Smooth muscle cell of the umbilical artery (primary cell): Measurements from ENCODE around the gene OR2A2. TPM values are rescaled to one million over a fixed set of nuclear protein-coding genes. Genes with fewer than 3 reads are reported as not detected.

Experiments used
- total RNA-seq: library from RNA; depleted of rRNA; stranded (reverse); fragments of >200 nt; gene quantifications from 2 replicates; pipeline ENCODE4 v1.2.3, GENCODE V29; 2014

OR2A2 gene, protein sequence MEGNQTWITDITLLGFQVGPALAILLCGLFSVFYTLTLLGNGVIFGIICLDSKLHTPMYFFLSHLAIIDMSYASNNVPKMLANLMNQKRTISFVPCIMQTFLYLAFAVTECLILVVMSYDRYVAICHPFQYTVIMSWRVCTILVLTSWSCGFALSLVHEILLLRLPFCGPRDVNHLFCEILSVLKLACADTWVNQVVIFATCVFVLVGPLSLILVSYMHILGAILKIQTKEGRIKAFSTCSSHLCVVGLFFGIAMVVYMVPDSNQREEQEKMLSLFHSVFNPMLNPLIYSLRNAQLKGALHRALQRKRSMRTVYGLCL
- not detected in 2 replicates for total RNA-seq

DNA sequence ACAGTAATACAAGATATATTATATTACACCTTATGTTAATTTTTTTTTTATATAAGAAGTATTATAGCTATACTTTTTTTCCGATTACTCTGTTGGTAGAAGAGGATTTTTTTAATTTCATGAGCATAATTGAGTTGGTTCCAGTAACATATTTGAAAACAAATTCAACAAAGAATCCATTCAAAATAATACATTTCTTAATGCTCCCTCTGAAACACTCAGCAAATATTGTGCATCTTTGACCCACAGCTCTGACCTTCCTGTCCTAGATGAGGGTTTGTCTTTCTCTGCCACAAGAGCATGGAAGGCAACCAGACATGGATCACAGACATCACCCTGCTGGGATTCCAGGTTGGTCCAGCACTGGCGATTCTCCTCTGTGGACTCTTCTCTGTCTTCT, at the start of gene OR2A2:
TSS of gene OR2A2 (plus strand) at position 301 of the 400 bp plus-strand sequence. CDS start at position 301, 0 bp downstream.

DNA sequence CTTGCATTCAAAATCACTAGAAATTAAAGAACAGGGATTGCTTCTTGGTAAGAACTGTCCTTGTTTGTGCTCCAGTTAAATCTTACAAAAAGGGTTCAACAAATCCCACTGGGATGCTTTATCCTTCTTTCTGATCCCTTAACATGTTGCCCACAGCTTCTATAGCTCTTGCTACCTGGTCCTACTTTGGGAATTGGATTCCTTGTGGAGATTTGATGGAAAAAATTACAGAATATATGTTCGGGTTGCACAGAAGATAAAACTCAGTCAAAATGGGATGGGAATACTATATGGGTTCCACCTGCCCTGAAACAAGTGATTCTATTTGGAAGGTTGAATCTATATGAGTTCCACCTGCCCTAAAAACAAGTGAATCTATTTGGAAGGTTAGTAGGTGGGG, 39.9 kb upstream of the OR2A2 start, which contains the start of gene OR2A25:
TSS of gene OR2A25 (plus strand) at position 301 of the 400 bp plus-strand sequence. CDS start 4,409 bp downstream, outside the sequence.

DNA sequence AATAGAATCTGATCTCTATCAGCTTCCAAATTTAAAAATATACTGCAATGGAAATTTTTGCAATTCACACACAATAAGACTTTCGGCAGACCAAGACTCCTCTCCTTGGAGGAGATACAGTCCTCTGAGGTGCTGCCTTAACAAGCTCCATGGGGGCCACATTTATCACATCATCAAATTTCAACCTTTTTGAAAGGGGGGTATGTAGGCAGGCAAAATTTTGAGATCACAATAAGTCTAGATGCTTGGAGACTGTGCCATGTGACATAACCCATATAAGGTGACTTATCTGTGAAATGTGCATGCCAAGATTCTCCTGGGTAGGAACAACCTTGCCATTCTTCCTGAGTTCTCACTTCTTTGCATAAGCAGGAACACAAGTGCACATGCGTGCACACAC, 23.4 kb upstream of the OR2A2 start, which contains the start of gene OR2A12:
TSS of gene OR2A12 (plus strand) at position 301 of the 400 bp plus-strand sequence. CDS start 8,830 bp downstream, outside the sequence.

DNA sequence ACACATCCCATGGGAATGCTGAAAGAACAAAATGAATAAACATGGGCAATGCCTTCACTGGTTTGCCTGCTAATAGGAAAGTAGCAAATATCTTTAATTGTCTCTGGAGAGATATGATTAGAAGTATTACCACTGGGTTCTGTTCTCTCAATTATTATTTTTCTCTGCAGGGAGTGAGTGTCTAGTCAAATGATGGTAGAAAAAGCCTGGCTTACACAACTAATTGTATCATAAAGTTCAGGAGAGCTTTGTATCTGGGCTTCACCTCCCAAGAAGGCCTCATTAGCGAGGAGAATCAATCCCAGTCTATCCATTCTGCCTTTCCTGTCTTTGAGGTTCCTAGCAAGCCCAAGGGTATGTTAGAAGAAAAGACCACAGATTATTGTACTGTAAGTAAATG, 13.5 kb downstream of the OR2A2 start, which contains the start of gene OR2A14:
TSS of gene OR2A14 (plus strand) at position 301 of the 400 bp plus-strand sequence. CDS start 5,937 bp downstream, outside the sequence.

Other genes starting within 250 kb of the OR2A2 start
- 99.5 and 103 TPM in 2 replicates for gene TCAF1, start 207.4 kb upstream of the OR2A2 start, total RNA-seq
- not detected in 2 replicates for gene OR2F2, start 174.3 kb upstream of the OR2A2 start, total RNA-seq
- gene OR2F1, start 154.7 kb upstream of the OR2A2 start, total RNA-seq: not detected in 2 replicates
- gene OR6B1, start 109.3 kb upstream of the OR2A2 start, total RNA-seq: not detected in 2 replicates
- gene OR2A5, start 60.6 kb upstream of the OR2A2 start, total RNA-seq: not detected in 2 replicates
- gene OR2A25, start 39.8 kb upstream of the OR2A2 start, total RNA-seq: not detected in 2 replicates
- gene OR2A12, start 23.3 kb upstream of the OR2A2 start, total RNA-seq: not detected in 2 replicates
- not detected in 2 replicates for gene OR2A14, start 13.6 kb downstream of the OR2A2 start, total RNA-seq
- not detected in 2 replicates for gene CTAGE4, start 73.9 kb downstream of the OR2A2 start, total RNA-seq
- 0.37 and 0.59 TPM in 2 replicates for gene ARHGEF35, start 86.2 kb downstream of the OR2A2 start, total RNA-seq
- under 0.01 TPM in 1 of 2 replicates, not detected in the other for gene OR2A42, start 130.0 kb downstream of the OR2A2 start, total RNA-seq
- gene OR2A7, start 155.2 kb downstream of the OR2A2 start, total RNA-seq: not detected in 2 replicates
- 0.09 TPM in 1 of 2 replicates, not detected in the other for gene CTAGE8, start 159.7 kb downstream of the OR2A2 start, total RNA-seq
- gene OR2A1, start 202.8 kb downstream of the OR2A2 start, total RNA-seq: under 0.01 TPM in 1 of 2 replicates, not detected in the other
- gene ARHGEF5, start 245.8 kb downstream of the OR2A2 start, total RNA-seq: 0.23 and 0.89 TPM in 2 replicates